EH (cell line): ENCODE measurements around the gene MTO1.

ENCODE experiments used
- DNase-seq: peaks from one replicate; pipeline ENCODE4 v3.0.0-alpha.2; 2015; ENCODE audit warnings: low read depth

The MTO1 gene

DNA sequence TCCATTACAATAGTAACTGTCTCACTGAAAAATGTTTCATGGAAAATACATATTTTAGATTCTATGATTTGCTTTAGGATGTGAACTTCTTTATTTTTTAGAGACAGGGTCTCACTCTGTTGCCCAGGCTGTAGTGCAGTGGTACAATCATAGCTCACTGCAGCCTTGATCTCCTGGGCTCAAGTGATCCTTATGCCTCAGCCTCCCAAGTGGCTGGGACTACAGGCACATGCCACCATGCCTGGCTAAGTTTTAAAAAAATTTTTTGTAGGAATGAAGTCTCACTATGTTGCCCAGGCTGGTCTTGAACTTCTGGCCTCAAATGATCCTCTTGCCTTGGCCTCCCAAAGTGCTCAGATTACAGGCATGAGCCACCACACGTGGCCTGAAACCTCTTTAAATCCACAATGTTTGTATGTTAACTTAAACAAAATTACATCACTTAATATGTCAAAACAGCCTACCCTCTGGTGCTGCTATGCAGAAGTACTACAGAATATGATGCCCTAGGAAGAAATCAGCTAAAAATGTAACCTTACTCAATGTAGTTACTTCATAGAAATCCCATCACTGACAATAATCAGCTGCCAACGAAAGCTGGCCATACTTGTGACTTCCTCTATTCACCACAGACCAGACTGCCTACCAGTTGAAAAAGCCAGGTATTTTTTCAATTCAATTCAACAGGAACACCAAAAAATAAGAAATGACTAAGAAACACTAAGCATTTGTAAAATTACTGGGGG is 41.7 kb downstream of the MTO1 start:
- DNase-seq, result no peak

GRCh38 chr6:73504160-73504559 is 42.6 kb downstream of the MTO1 start:
- no peak for DNase-seq

DNA sequence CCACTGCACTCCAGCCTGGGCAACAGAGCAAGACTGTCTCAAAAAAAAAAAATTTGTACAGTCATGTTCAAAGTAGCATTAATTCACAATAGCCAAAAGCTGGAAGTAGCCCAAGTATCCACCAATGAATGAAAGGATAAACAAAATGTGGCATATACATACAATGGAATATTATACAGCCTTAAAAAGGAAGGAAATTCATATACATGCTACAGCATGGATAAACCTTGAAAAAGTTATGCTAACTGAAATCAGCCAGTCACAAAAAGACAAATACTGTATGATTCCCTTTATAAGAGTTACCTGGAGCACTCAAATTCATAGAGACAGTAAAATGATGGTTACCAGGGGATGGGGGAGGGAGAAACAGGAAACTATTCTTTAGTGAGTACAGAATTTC is 43.6 kb downstream of the MTO1 start:
- DNase-seq, result no peak

DNA sequence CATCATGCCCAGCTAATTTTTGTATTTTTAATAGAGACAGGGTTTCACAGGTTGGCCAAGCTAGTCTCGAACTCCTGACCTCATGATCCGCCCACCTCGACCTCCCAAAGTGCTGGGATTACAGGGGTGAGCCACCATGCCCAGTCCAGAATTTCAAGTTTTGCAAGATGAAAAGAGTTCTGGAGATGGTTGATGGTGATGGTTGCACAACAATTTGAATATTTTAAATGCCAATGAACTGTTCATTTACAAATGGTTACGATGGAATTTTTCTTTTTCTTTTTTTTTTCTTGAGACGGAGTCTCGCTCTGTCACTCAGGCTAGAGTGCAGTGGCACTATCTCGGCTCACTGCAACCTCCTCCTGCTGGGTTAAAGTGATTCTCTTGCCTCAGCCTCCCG is 44.2 kb downstream of the MTO1 start:
- DNase-seq, result peak; percentile 16

DNA sequence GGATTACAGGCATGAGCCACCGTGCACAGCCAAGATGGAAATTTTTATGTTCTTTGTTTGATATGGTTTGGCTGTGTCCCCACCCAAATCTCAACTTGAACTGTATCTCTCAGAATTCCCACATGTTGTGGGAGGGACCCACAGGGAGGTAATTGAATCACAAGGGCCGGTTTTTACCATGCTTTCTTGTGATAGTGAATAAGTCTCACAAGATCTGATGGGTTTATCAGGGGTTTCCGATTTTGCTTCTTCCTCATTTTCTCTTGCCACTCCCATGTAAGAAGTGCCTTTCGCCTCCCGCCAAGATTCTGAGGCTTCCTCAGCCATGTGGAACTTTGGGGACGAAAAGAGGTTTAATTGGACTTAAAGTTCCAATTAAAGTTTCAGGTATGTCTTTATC is 44.7 kb downstream of the MTO1 start:
- no peak for DNase-seq

GRCh38 chr6:73508776-73509175 is 47.2 kb downstream of the MTO1 start:
- DNase-seq, result no peak

DNA sequence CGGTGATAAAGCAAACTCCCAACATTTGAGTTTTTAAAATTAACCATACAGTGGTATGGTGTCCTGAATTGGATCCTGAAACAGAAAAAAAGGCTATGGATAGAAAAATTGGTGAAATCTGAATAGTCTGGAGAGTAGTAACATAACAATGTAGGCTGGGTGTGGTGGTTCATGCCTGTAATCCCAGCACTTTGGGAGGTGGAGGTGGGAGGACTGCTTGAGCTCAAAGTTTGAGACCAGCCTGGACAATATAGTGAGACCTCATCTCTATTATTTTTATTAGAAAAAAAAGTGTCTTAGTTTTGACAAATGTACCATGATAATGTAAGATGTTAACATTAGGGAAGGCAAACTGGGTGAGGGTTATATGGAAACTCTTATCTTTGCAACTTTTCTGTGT is 48.3 kb downstream of the MTO1 start:
- no peak for DNase-seq

- peak; percentile 13 for DNase-seq
These were observed 50.3 kb downstream of the MTO1 start for GRCh38 chr6:73511796-73512195.

DNA sequence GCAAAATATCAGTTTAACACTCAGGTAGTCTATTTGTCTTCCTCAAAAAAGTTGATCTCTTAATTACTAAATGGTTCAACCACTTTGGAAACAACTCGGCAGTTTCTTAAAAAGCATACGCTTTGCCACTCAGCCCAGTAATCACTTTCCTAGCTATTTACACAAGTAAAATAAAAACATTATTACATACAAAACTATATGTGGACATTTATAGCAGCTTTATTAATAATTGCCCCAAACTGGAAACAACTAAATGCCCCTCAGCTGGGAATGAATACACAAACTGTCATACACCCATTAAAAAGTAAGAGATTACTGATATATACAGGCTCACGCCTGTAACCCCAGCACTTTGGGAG is 51.9 kb downstream of the MTO1 start:
- DNase-seq, result peak; percentile 31

- no peak for DNase-seq
These were observed 53.2 kb downstream of the MTO1 start for GRCh38 chr6:73514746-73515110.

GRCh38 chr6:73515204-73515655 is 53.7 kb downstream of the MTO1 start:
- DNase-seq, result peak; percentile 40

GRCh38 chr6:73516514-73517489 is 55.3 kb downstream of the MTO1 start:
- DNase-seq, result peak; percentile 30

DNA sequence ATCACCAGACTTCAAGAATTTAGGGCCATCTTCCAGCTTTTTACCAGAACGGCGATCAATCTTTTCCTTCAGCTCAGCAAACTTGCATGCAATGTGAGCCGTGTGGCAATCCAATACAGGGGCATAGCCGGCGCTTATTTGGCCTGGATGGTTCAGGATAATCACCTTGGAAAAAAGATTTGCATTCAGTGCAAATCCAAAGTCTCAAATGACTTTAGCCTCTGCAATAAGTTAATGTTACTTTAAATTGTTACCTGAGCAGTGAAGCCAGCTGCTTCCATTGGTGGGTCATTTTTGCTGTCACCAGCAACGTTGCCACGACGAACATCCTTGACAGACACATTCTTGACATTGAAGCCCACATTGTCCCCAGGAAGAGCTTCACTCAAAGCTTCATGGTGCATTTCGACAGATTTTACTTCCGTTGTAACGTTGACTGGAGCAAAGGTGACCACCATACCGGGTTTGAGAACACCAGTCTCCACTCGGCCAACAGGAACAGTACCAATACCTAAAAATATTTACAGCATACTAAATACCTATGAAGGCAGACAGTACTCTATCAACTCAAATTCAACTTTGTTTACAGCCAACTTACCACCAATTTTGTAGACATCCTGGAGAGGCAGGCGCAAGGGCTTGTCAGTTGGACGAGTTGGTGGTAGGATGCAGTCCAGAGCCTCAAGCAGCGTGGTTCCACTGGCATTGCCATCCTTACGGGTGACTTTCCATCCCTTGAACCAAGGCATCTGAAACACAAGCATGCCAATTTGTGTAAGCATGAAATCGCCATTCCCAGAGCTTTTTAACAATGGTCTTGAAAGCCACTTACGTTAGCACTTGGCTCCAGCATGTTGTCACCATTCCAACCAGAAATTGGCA is 56.8 kb downstream of the MTO1 start:
- DNase-seq, result peak; percentile 27

- DNase-seq, result peak; percentile 9
These were observed 57.7 kb downstream of the MTO1 start for GRCh38 chr6:73518982-73519881.

DNA sequence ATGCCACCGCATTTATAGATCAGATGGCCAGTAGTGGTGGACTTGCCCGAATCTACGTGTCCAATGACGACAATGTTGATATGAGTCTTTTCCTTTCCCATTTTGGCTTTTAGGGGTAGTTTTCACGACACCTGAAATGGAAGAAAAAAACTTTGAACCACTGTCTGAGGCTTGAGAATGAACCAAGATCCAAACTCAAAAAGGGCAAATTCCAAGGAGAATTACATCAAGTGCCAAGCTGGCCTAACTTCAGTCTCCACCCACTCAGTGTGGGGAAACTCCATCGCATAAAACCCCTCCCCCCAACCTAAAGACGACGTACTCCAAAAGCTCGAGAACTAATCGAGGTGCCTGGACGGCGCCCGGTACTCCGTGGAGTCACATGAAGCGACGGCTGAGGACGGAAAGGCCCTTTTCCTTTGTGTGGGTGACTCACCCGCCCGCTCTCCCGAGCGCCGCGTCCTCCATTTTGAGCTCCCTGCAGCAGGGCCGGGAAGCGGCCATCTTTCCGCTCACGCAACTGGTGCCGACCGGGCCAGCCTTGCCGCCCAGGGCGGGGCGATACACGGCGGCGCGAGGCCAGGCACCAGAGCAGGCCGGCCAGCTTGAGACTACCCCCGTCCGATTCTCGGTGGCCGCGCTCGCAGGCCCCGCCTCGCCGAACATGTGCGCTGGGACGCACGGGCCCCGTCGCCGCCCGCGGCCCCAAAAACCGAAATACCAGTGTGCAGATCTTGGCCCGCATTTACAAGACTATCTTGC is 58.6 kb downstream of the MTO1 start:
- DNase-seq, result peak; percentile 81

DNA sequence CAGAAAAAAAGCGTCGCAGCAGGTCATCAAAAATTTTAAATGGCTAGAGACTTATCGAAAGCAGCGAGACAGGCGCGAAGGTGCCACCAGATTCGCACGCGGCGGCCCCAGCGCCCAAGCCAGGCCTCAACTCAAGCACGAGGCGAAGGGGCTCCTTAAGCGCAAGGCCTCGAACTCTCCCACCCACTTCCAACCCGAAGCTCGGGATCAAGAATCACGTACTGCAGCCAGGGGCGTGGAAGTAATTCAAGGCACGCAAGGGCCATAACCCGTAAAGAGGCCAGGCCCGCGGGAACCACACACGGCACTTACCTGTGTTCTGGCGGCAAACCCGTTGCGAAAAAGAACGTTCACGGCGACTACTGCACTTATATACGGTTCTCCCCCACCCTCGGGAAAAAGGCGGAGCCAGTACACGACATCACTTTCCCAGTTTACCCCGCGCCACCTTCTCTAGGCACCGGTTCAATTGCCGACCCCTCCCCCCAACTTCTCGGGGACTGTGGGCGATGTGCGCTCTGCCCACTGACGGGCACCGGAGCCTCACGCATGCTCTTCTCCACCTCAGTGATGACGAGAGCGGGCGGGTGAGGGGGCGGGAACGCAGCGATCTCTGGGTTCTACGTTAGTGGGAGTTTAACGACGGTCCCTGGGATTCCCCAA is 59.3 kb downstream of the MTO1 start, which contains the start of gene EEF1A1:
Gene EEF1A1, minus strand, starts transcription at position 345 of the 663 bp plus-strand sequence. CDS start 1,006 bp downstream, outside the sequence.
- peak; percentile 100 for DNase-seq

DNA sequence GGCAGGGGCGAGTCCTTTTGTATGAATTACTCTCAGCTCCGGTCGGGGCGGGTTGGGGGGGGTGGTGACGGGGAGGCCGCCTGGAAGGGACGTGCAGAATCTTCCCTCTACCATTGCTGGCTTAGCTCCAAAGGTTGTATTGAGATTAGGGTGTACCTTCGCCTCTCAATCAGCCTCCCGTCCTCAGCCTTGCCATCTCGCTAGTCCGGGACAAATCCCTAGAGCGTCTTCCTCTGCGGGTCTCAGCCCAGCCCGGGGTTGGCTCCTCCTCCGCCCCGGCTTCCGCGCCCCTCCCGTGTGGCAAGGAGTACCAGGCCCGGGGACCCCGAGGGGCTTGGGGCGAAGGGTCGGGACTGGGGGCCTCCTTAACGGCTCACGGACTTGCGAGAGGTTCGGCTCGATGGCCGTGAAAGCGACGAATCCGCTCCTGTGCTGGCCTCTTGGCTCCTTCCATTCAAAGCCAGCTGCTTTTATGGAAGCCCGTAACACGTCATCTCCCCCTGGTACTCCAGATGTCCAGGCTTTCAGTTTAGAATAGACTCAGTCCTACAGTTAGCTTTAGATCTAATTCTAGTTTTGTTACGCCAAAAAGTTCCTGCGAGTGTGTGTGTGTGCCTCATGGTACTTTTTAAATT is 59.9 kb downstream of the MTO1 start:
- DNase-seq, result peak; percentile 87

DNA sequence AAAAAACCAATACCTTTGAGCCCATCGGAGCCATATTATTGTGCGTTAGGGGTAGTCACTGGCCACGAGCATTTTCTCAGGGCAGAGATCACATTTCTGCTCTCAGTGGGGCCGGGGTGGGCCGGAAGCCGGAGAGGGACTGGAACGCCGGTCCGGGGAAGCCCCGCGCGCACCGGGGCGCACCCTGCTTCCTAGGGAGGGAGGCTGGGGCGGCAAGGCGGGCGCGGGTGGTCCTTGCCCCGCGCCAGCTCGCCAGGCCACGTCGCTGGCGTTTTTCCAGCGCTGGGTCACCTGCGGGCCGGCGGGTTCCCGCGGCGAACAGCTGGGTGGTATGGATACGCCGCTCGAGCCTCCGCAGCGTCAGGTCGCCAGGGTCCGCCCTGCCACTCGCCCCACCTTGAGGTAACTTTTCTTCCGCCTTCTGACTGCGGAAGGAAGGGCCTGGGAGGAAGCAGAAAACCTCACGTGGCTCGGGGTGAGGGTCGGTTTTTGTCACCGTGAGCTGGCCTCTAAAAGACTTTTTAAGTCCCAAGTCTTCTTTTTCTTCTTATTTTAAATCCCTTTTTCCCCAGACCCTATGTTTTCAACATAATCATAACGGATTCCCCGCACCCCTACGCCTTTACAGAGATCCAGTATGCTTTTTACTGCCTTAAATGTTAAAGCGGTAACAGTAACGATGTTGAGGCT is 62.0 kb downstream of the MTO1 start:
- DNase-seq, result peak; percentile 46
